Stomach (tissue), 4 donors: ENCODE measurements around the gene TAPT1.

ENCODE experiments used
- EP300 ChIP-seq: sonication (generic); formaldehyde crosslinking; IDR thresholded peaks from one replicate; pipeline ENCODE4 v1.6.1; 2017; ENCODE audit warnings: antibody characterized with exemption
- POLR2A ChIP-seq, 4 donors: fragments of 450-650 bp; IDR thresholded peaks; one replicate each; pipeline ENCODE4 v1.6.1; 2016; ENCODE audit warnings: antibody characterized with exemption in 4 of 4, control low read depth in 2 of 4, mild to moderate bottlenecking in 1 of 4, moderate library complexity in 1 of 4
- POLR2AphosphoS5 ChIP-seq, 3 donors: sonication (generic); formaldehyde crosslinking; IDR thresholded peaks; one replicate each; pipeline ENCODE4 v1.6.1; 2016; ENCODE audit warnings: antibody characterized with exemption in 3 of 3
- TF ChIP-seq, protein P1 (sequence below), 7 experiments: fragments of 450-650 bp in 4 of 7; fragments of 200-600 bp in 3 of 7; sonication (generic) in 3 of 7; IDR thresholded peaks; one replicate each; pipeline ENCODE4 v1.5.1; 2016 to 2019; ENCODE audit warnings: antibody characterized with exemption in 7 of 7, control low read depth in 2 of 7, mild to moderate bottlenecking in 1 of 7

DNA sequence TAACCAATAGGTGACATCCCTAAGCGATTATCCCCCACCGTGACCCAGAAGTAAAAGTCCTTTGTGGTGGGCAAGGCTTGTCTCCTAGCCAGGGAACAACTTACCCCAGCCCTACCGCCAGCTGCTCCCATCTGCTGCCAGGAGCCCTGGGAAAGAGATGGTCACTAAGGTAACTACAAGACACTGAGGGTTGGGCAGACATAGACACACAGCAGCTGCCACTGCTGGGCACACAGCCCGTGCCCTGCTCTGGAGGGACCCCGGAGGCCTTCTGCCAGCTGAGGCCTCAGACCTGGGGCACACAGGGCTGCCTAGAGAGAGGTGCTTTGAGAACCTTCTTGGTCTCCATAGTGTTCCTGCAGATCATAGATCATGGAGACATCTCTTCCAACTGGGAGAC lies 89.4 kb downstream of the TAPT1 start:
- TF ChIP-seq, protein P1, sequence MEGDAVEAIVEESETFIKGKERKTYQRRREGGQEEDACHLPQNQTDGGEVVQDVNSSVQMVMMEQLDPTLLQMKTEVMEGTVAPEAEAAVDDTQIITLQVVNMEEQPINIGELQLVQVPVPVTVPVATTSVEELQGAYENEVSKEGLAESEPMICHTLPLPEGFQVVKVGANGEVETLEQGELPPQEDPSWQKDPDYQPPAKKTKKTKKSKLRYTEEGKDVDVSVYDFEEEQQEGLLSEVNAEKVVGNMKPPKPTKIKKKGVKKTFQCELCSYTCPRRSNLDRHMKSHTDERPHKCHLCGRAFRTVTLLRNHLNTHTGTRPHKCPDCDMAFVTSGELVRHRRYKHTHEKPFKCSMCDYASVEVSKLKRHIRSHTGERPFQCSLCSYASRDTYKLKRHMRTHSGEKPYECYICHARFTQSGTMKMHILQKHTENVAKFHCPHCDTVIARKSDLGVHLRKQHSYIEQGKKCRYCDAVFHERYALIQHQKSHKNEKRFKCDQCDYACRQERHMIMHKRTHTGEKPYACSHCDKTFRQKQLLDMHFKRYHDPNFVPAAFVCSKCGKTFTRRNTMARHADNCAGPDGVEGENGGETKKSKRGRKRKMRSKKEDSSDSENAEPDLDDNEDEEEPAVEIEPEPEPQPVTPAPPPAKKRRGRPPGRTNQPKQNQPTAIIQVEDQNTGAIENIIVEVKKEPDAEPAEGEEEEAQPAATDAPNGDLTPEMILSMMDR (IDR thresholded peaks at IDR 0.05), result no peak
- TF ChIP-seq POLR2A (IDR thresholded peaks at IDR 0.05), result no peak
- TF ChIP-seq EP300, result no peak
- TF ChIP-seq POLR2AphosphoS5 (IDR thresholded peaks at IDR 0.05), result no peak
